ENCODE measurements around the gene FNDC3B. TPM values are rescaled to one million over a fixed set of nuclear protein-coding genes. Genes with fewer than 3 reads are reported as not detected.

FNDC3B gene
- total RNA-seq, 1 donor: 221 TPM

GRCh38 chr3:172054115-172054764, 14.9 kb downstream of the FNDC3B start:
- no peak for DNase-seq (ENCODE audit: low read depth)
- H3K4me3 ChIP-seq (ENCODE audit: low read depth, low read length): no peak overlapping the region
- TF ChIP-seq CTCF (IDR thresholded peaks at IDR 0.05; ENCODE audit: insufficient read depth, low read depth, low read length): no peak

GRCh38 chr3:172056416-172056815, 17.0 kb downstream of the FNDC3B start:
- DNase-seq (ENCODE audit: low read depth): no peak
- no peak for TF ChIP-seq CTCF (IDR thresholded peaks at IDR 0.05; ENCODE audit: insufficient read depth, low read depth, low read length)
- no peak overlapping the region for H3K4me3 ChIP-seq (ENCODE audit: low read depth, low read length)

- DNase-seq (ENCODE audit: low read depth): peak; percentile 48
- TF ChIP-seq CTCF (IDR thresholded peaks at IDR 0.05; ENCODE audit: insufficient read depth, low read depth, low read length): no peak
- H3K4me3 ChIP-seq (ENCODE audit: low read depth, low read length): no peak overlapping the region
Observed at GRCh38 chr3:172057059-172057458, 17.7 kb downstream of the FNDC3B start.

- no peak for DNase-seq (ENCODE audit: low read depth)
- TF ChIP-seq CTCF (IDR thresholded peaks at IDR 0.05; ENCODE audit: insufficient read depth, low read depth, low read length): no peak
- no peak overlapping the region for H3K4me3 ChIP-seq (ENCODE audit: low read depth, low read length)
Observed at GRCh38 chr3:172057624-172058327, 18.4 kb downstream of the FNDC3B start.

- H3K4me3 ChIP-seq (ENCODE audit: low read depth, low read length): no peak overlapping the region
- no peak for DNase-seq (ENCODE audit: low read depth)
- no peak for TF ChIP-seq CTCF (IDR thresholded peaks at IDR 0.05; ENCODE audit: insufficient read depth, low read depth, low read length)
Observed at GRCh38 chr3:172059532-172059931, 20.2 kb downstream of the FNDC3B start.

GRCh38 chr3:172060234-172060633, 20.9 kb downstream of the FNDC3B start:
- DNase-seq (ENCODE audit: low read depth): no peak
- no peak overlapping the region for H3K4me3 ChIP-seq (ENCODE audit: low read depth, low read length)
- TF ChIP-seq CTCF (IDR thresholded peaks at IDR 0.05; ENCODE audit: insufficient read depth, low read depth, low read length): no peak
